GM23338 (cell line): ENCODE measurements around the gene NDUFV1. TPM values are rescaled to one million over a fixed set of nuclear protein-coding genes. Genes with fewer than 3 reads are reported as not detected.

Experiments used
- ATAC-seq: fragments of 200-7000 bp; cut with Tn5 transposase; 3 replicates; pipeline ENCODE4 v1.9.1; 2020
- DNase-seq: peaks from one replicate; pipeline ENCODE4 v3.0.0-alpha.2; 2015; ENCODE audit warnings: low spot score
- H2AFZ ChIP-seq: fragments of 200-600 bp; sonication (generic); 2 replicates; pipeline ENCODE4 v1.8.0; 2016; ENCODE audit warnings: antibody characterized with exemption, mild to moderate bottlenecking, moderate library complexity
- H3F3A ChIP-seq: fragments of 200-600 bp; sonication (generic); replicated peaks from 2 replicates; pipeline ENCODE4 v1.8.0; 2017; ENCODE audit warnings: antibody characterized with exemption, mixed run types, low read depth
- H3K27ac ChIP-seq: fragments of 200-600 bp; sonication (generic); 2 replicates; pipeline ENCODE4 v1.6.1; 2016; ENCODE audit warnings: low read depth
- H3K27me3 ChIP-seq: fragments of 200-600 bp; sonication (generic); 2 replicates; pipeline ENCODE4 v1.8.0; 2016; ENCODE audit warnings: mild to moderate bottlenecking, mixed run types, moderate library complexity; ENCODE audit not compliant: insufficient read depth
- H3K36me3 ChIP-seq: fragments of 200-600 bp; sonication (generic); 2 replicates; pipeline ENCODE4 v1.8.0; 2016; ENCODE audit warnings: mild to moderate bottlenecking; ENCODE audit not compliant: insufficient read depth
- H3K4me1 ChIP-seq: fragments of 200-600 bp; sonication (generic); 2 replicates; pipeline ENCODE4 v1.8.0; 2016; ENCODE audit warnings: mild to moderate bottlenecking, moderate library complexity; ENCODE audit not compliant: insufficient read depth
- H3K4me2 ChIP-seq: fragments of 200-600 bp; sonication (generic); 2 replicates; pipeline ENCODE4 v1.7.1; 2017; ENCODE audit warnings: mixed run types
- H3K4me3 ChIP-seq: fragments of 200-600 bp; sonication (generic); 2 replicates; pipeline ENCODE4 v1.6.1; 2016; ENCODE audit warnings: mixed run types
- H3K79me2 ChIP-seq: fragments of 200-600 bp; sonication (generic); replicated peaks from 2 replicates; pipeline ENCODE4 v1.8.0; 2017; ENCODE audit warnings: mild to moderate bottlenecking; ENCODE audit not compliant: insufficient read depth
- H3K9me2 ChIP-seq: fragments of 200-600 bp; sonication (generic); 2 replicates; pipeline ENCODE4 v1.8.0; 2017; ENCODE audit not compliant: insufficient read depth
- H4K20me1 ChIP-seq: fragments of 200-600 bp; sonication (generic); replicated peaks from 2 replicates; pipeline ENCODE4 v1.8.0; 2017; ENCODE audit warnings: mild to moderate bottlenecking; ENCODE audit not compliant: insufficient read depth
- H3K27ac Mint-ChIP-seq: 2 replicates; pipeline ENCODE4 v1.8.0; 2020; ENCODE audit warnings: inconsistent platforms, mild to moderate bottlenecking, moderate library complexity, mixed read lengths
- H3K27me3 Mint-ChIP-seq: 3 replicates; pipeline ENCODE4 v1.8.0; 2022; ENCODE audit warnings: low read depth, mild to moderate bottlenecking, moderate library complexity, mixed read lengths, inconsistent platforms; ENCODE audit not compliant: insufficient read depth, poor library complexity
- H3K36me3 Mint-ChIP-seq: 3 replicates; pipeline ENCODE4 v1.8.0; 2021; ENCODE audit warnings: low read depth, mild to moderate bottlenecking, inconsistent platforms, moderate library complexity, mixed read lengths
- H3K4me1 Mint-ChIP-seq: 3 replicates; pipeline ENCODE4 v1.8.0; 2020; ENCODE audit warnings: mild to moderate bottlenecking, inconsistent platforms, mixed read lengths
- H3K4me3 Mint-ChIP-seq: 3 replicates; pipeline ENCODE4 v1.8.0; 2021; ENCODE audit warnings: moderate library complexity, mild to moderate bottlenecking, inconsistent platforms, mixed read lengths
- H3K9me3 Mint-ChIP-seq: 3 replicates; pipeline ENCODE4 v1.8.0; 2020; ENCODE audit warnings: moderate library complexity, mild to moderate bottlenecking, inconsistent platforms, mixed read lengths
- CREB1 ChIP-seq: fragments of 250-450 bp; sonication (Bioruptor Pico); IDR thresholded peaks from 2 replicates; pipeline ENCODE4 v1.5.0; 2020; ENCODE audit warnings: low read depth, mild to moderate bottlenecking, moderate library complexity
- EZH2 ChIP-seq: fragments of 200-600 bp; sonication (generic); IDR thresholded peaks from one replicate; pipeline ENCODE4 v1.8.0; 2017; ENCODE audit warnings: antibody characterized with exemption, mild to moderate bottlenecking, low read depth; ENCODE audit not compliant: unreplicated experiment
- EZH2phosphoT487 ChIP-seq: fragments of 200-600 bp; sonication (generic); IDR thresholded peaks from one replicate; pipeline ENCODE4 v1.8.1; 2018; ENCODE audit warnings: antibody characterized with exemption; ENCODE audit not compliant: unreplicated experiment
- JUNB ChIP-seq: IDR thresholded peaks from one replicate; pipeline ENCODE4 v1.6.1; 2016; ENCODE audit warnings: antibody characterized with exemption; ENCODE audit not compliant: unreplicated experiment
- NANOG ChIP-seq: IDR thresholded peaks from 2 replicates; pipeline ENCODE4 v1.6.1; 2016; ENCODE audit warnings: antibody characterized with exemption, borderline replicate concordance
- POLR2AphosphoS5 ChIP-seq: IDR thresholded peaks from 2 replicates; pipeline ENCODE4 v1.6.1; 2016; ENCODE audit warnings: antibody characterized with exemption, low read depth
- STAT1 ChIP-seq: IDR thresholded peaks from one replicate; pipeline ENCODE4 v1.6.1; 2016; ENCODE audit warnings: antibody characterized with exemption; ENCODE audit not compliant: unreplicated experiment
- ZNF114 ChIP-seq: fragments of 250-450 bp; sonication (Bioruptor Pico); IDR thresholded peaks from 2 replicates; pipeline ENCODE4 v1.5.0; 2020; ENCODE audit warnings: mild to moderate bottlenecking, moderate library complexity
- ZNF331 ChIP-seq: fragments of 250-450 bp; sonication (Bioruptor Pico); IDR thresholded peaks from 2 replicates; pipeline ENCODE4 v1.5.0; 2020; ENCODE audit warnings: low read depth, mild to moderate bottlenecking, moderate library complexity
- polyA plus RNA-seq: library from polyadenylated mRNA; unstranded; fragments of >200 nt; fragmentation: Nextera tagmentation; extraction: Ambion mirVana; gene quantifications from 2 replicates; pipeline ENCODE4 v1.2.1, GENCODE V29; 2016
- total RNA-seq: library from RNA; depleted of rRNA; stranded (reverse); fragments of >200 nt; shearing (Covaris generic); gene quantifications from 2 replicates; pipeline ENCODE4 v1.2.3, GENCODE V29; 2014
- TF ChIP-seq, protein P1 (sequence below): IDR thresholded peaks from 2 replicates; pipeline ENCODE4 v1.6.1; 2016; ENCODE audit warnings: antibody characterized with exemption
- TF ChIP-seq, protein P2 (sequence below): IDR thresholded peaks from one replicate; pipeline ENCODE4 v1.6.1; 2018; ENCODE audit warnings: antibody characterized with exemption; ENCODE audit not compliant: unreplicated experiment
- TF ChIP-seq, protein P3 (sequence below): fragments of 250-450 bp; sonication (Bioruptor Pico); IDR thresholded peaks from 2 replicates; pipeline ENCODE4 v1.5.0; 2020; ENCODE audit warnings: mild to moderate bottlenecking, moderate library complexity
- TF ChIP-seq, protein P4 (sequence below), 2 experiments: fragments of 200-600 bp in 1 of 2; sonication (generic) in 1 of 2; conservative IDR thresholded peaks; 2 replicates each; pipeline versions ENCODE4 v1.5.1 to v1.6.1; 2016 to 2017; ENCODE audit warnings: antibody characterized with exemption in 2 of 2, low read depth in 2 of 2, mild to moderate bottlenecking in 2 of 2, moderate library complexity in 1 of 2

The NDUFV1 gene
- total and polyA plus RNA-seq, 2 experiments from 2014 or later = 104 to 241 TPM

DNA sequence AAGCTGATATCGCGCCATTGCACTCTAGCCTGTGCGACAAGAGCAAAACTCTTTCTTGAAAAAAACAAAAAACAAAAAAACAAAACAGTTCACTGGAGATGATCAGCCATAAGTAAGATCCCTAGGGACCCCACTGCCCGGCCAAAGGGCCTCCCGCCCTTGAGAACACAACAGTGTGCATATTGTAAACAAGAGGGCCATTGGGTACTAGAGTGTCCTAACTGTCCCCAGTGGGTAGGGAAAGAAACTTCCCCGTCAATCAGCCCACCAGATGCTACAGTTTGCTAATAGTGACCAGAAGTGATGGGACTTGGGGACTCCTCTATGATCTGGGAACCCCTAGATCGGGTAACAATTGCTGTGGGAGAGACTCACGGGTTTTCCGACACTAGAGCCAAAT, 47.5 kb downstream of the NDUFV1 start:
- Mint-ChIP-seq H3K9me3 (peaks cover 41% of the 10 kb centered on the region), H3K27ac (no peak overlapping the region), H3K36me3 (peaks cover 5% of the 10 kb centered on the region; the same call in 2 of the 3 replicates), H3K4me3 (no peak overlapping the region), H3K27me3 (peaks cover 5% of the 10 kb centered on the region), H3K4me1 (peaks cover 3% of the 10 kb centered on the region; the same call in 1 of the 3 replicates)
- no peak for TF ChIP-seq NANOG
- no peak for TF ChIP-seq ZNF331 (CRISPR knock-in tag)
- no peak for TF ChIP-seq STAT1
- no peak for TF ChIP-seq ZNF114 (CRISPR knock-in tag)
- TF ChIP-seq, protein P1, sequence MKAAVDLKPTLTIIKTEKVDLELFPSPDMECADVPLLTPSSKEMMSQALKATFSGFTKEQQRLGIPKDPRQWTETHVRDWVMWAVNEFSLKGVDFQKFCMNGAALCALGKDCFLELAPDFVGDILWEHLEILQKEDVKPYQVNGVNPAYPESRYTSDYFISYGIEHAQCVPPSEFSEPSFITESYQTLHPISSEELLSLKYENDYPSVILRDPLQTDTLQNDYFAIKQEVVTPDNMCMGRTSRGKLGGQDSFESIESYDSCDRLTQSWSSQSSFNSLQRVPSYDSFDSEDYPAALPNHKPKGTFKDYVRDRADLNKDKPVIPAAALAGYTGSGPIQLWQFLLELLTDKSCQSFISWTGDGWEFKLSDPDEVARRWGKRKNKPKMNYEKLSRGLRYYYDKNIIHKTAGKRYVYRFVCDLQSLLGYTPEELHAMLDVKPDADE = no peak
- TF ChIP-seq JUNB = no peak
- no peak for TF ChIP-seq CREB1 (CRISPR knock-in tag)
- TF ChIP-seq, protein P2, sequence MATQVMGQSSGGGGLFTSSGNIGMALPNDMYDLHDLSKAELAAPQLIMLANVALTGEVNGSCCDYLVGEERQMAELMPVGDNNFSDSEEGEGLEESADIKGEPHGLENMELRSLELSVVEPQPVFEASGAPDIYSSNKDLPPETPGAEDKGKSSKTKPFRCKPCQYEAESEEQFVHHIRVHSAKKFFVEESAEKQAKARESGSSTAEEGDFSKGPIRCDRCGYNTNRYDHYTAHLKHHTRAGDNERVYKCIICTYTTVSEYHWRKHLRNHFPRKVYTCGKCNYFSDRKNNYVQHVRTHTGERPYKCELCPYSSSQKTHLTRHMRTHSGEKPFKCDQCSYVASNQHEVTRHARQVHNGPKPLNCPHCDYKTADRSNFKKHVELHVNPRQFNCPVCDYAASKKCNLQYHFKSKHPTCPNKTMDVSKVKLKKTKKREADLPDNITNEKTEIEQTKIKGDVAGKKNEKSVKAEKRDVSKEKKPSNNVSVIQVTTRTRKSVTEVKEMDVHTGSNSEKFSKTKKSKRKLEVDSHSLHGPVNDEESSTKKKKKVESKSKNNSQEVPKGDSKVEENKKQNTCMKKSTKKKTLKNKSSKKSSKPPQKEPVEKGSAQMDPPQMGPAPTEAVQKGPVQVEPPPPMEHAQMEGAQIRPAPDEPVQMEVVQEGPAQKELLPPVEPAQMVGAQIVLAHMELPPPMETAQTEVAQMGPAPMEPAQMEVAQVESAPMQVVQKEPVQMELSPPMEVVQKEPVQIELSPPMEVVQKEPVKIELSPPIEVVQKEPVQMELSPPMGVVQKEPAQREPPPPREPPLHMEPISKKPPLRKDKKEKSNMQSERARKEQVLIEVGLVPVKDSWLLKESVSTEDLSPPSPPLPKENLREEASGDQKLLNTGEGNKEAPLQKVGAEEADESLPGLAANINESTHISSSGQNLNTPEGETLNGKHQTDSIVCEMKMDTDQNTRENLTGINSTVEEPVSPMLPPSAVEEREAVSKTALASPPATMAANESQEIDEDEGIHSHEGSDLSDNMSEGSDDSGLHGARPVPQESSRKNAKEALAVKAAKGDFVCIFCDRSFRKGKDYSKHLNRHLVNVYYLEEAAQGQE = no peak
- no peak for TF ChIP-seq POLR2AphosphoS5
- TF ChIP-seq EZH2 = no peak
- TF ChIP-seq, protein P3, sequence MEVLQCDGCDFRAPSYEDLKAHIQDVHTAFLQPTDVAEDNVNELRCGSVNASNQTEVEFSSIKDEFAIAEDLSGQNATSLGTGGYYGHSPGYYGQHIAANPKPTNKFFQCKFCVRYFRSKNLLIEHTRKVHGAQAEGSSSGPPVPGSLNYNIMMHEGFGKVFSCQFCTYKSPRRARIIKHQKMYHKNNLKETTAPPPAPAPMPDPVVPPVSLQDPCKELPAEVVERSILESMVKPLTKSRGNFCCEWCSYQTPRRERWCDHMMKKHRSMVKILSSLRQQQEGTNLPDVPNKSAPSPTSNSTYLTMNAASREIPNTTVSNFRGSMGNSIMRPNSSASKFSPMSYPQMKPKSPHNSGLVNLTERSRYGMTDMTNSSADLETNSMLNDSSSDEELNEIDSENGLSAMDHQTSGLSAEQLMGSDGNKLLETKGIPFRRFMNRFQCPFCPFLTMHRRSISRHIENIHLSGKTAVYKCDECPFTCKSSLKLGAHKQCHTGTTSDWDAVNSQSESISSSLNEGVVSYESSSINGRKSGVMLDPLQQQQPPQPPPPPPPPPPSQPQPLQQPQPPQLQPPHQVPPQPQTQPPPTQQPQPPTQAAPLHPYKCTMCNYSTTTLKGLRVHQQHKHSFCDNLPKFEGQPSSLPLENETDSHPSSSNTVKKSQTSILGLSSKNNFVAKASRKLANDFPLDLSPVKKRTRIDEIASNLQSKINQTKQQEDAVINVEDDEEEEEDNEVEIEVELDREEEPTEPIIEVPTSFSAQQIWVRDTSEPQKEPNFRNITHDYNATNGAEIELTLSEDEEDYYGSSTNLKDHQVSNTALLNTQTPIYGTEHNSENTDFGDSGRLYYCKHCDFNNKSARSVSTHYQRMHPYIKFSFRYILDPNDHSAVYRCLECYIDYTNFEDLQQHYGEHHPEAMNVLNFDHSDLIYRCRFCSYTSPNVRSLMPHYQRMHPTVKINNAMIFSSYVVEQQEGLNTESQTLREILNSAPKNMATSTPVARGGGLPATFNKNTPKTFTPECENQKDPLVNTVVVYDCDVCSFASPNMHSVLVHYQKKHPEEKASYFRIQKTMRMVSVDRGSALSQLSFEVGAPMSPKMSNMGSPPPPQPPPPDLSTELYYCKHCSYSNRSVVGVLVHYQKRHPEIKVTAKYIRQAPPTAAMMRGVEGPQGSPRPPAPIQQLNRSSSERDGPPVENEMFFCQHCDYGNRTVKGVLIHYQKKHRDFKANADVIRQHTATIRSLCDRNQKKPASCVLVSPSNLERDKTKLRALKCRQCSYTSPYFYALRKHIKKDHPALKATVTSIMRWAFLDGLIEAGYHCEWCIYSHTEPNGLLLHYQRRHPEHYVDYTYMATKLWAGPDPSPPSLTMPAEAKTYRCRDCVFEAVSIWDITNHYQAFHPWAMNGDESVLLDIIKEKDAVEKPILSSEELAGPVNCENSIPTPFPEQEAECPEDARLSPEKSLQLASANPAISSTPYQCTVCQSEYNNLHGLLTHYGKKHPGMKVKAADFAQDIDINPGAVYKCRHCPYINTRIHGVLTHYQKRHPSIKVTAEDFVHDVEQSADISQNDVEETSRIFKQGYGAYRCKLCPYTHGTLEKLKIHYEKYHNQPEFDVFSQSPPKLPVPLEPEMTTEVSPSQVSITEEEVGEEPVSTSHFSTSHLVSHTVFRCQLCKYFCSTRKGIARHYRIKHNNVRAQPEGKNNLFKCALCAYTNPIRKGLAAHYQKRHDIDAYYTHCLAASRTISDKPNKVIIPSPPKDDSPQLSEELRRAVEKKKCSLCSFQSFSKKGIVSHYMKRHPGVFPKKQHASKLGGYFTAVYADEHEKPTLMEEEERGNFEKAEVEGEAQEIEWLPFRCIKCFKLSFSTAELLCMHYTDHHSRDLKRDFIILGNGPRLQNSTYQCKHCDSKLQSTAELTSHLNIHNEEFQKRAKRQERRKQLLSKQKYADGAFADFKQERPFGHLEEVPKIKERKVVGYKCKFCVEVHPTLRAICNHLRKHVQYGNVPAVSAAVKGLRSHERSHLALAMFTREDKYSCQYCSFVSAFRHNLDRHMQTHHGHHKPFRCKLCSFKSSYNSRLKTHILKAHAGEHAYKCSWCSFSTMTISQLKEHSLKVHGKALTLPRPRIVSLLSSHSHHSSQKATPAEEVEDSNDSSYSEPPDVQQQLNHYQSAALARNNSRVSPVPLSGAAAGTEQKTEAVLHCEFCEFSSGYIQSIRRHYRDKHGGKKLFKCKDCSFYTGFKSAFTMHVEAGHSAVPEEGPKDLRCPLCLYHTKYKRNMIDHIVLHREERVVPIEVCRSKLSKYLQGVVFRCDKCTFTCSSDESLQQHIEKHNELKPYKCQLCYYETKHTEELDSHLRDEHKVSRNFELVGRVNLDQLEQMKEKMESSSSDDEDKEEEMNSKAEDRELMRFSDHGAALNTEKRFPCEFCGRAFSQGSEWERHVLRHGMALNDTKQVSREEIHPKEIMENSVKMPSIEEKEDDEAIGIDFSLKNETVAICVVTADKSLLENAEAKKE (CRISPR knock-in tag) = no peak
- TF ChIP-seq, protein P4, sequence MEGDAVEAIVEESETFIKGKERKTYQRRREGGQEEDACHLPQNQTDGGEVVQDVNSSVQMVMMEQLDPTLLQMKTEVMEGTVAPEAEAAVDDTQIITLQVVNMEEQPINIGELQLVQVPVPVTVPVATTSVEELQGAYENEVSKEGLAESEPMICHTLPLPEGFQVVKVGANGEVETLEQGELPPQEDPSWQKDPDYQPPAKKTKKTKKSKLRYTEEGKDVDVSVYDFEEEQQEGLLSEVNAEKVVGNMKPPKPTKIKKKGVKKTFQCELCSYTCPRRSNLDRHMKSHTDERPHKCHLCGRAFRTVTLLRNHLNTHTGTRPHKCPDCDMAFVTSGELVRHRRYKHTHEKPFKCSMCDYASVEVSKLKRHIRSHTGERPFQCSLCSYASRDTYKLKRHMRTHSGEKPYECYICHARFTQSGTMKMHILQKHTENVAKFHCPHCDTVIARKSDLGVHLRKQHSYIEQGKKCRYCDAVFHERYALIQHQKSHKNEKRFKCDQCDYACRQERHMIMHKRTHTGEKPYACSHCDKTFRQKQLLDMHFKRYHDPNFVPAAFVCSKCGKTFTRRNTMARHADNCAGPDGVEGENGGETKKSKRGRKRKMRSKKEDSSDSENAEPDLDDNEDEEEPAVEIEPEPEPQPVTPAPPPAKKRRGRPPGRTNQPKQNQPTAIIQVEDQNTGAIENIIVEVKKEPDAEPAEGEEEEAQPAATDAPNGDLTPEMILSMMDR (conservative IDR thresholded peaks at IDR 0.05; ENCODE audit: low read depth in 2 of 2) = no peak
- TF ChIP-seq EZH2phosphoT487 = no peak
- H3K27me3 ChIP-seq = no peaks in the 10 kb centered on the region
- DNase-seq = no peak
- H3K4me1 ChIP-seq = no peaks in the 10 kb centered on the region
- no peak overlapping the region for H3K4me3 ChIP-seq
- no peak for ATAC-seq
- H3K27ac ChIP-seq = no peak overlapping the region
- H3K4me2 ChIP-seq = no peak overlapping the region
- H4K20me1 ChIP-seq = no peaks in the 10 kb centered on the region
- no peak overlapping the region for H2AFZ ChIP-seq
- no peaks in the 10 kb centered on the region for H3K79me2 ChIP-seq
- 0 out of 2 replicates have a peak, but pooled peaks cover 3% of the 10 kb centered on the region for H3F3A ChIP-seq
- H3K9me2 ChIP-seq = no peaks in the 10 kb centered on the region
- H3K36me3 ChIP-seq = peaks cover 8% of the 10 kb centered on the region; the same call in 1 of the 2 replicates
